HL-60 (cell line): ENCODE data around the gene KRT9.

Source experiments
- DNase-seq, 2 experiments: peaks; one replicate each; pipeline ENCODE4 v3.0.0-alpha.2; 2010 to 2020; ENCODE audit warnings: low read depth in 1 of 2, low spot score in 1 of 2
- H3K27ac ChIP-seq: fragments of 250-450 bp; sonication (Bioruptor Pico); replicated peaks from 2 replicates; pipeline ENCODE4 v1.5.1; 2020; ENCODE audit warnings: mild to moderate bottlenecking, moderate library complexity
- H3K27me3 ChIP-seq: fragments of 250-450 bp; sonication (Bioruptor Pico); 2 replicates; pipeline ENCODE4 v1.5.1; 2021; ENCODE audit warnings: mild to moderate bottlenecking, moderate library complexity; ENCODE audit not compliant: insufficient read depth, poor library complexity, severe bottlenecking
- H3K4me3 ChIP-seq: replicated peaks from 2 replicates; pipeline ENCODE4 v1.5.1; 2011; ENCODE audit warnings: mild to moderate bottlenecking, control low read depth, low read length; ENCODE audit not compliant: insufficient read depth
- CTCF ChIP-seq: IDR thresholded peaks from one replicate; pipeline ENCODE4 v1.5.1; 2011; ENCODE audit warnings: low read length, control low read depth, inconsistent platforms; ENCODE audit not compliant: insufficient read depth
- GABPA ChIP-seq: IDR thresholded peaks from 2 replicates; pipeline ENCODE4 v1.6.1; 2012; ENCODE audit warnings: low read depth
- POLR2AphosphoS5 ChIP-seq: IDR thresholded peaks from 2 replicates; pipeline ENCODE4 v1.6.1; 2012; ENCODE audit warnings: low read depth
- REST ChIP-seq: IDR thresholded peaks from 2 replicates; pipeline ENCODE4 v1.6.1; 2012; ENCODE audit warnings: low read depth; ENCODE audit not compliant: insufficient replicate concordance
- SPI1 ChIP-seq: IDR thresholded peaks from 2 replicates; pipeline ENCODE4 v1.6.1; 2012; ENCODE audit warnings: low read depth, mild to moderate bottlenecking, borderline replicate concordance

Gene KRT9

GRCh38 chr17:41561554-41561953, 10.3 kb downstream of the KRT9 start:
- H3K27me3 ChIP-seq, result peaks cover 2% of the 10 kb centered on the region
- TF ChIP-seq REST (no peak), GABPA (no peak), CTCF (no peak), POLR2AphosphoS5 (no peak), SPI1 (no peak)

GRCh38 chr17:41559548-41559947, 12.3 kb downstream of the KRT9 start:
- Histone ChIP-seq H3K4me3 (no peak overlapping the region), H3K27ac (no peak overlapping the region), H3K27me3 (peaks cover 2% of the 10 kb centered on the region)
- no peak for DNase-seq
- TF ChIP-seq GABPA, result no peak
- TF ChIP-seq CTCF, result no peak
- no peak for TF ChIP-seq REST
- no peak for TF ChIP-seq POLR2AphosphoS5
- TF ChIP-seq SPI1, result no peak

More at GRCh38 chr17:41561554-41561953, 10.3 kb downstream of the KRT9 start:
- no peak for DNase-seq
- Histone ChIP-seq H3K4me3 (no peak overlapping the region), H3K27ac (no peak overlapping the region)

- peaks cover 2% of the 10 kb centered on the region for H3K27me3 ChIP-seq
- no peak overlapping the region for H3K4me3 ChIP-seq
- TF ChIP-seq CTCF (no peak), REST (no peak), SPI1 (no peak), GABPA (no peak), POLR2AphosphoS5 (no peak)
- DNase-seq, result no peak
- H3K27ac ChIP-seq, result no peak overlapping the region
These were observed 14.9 kb downstream of the KRT9 start for GRCh38 chr17:41556931-41557330.
